NCI-H748 treated with DMSO at 0.1 percent for 48 hours (cell line): ENCODE results near the gene ERAS.
"Not testable (repeated sequence)": the region's sequence is repeated elsewhere in the genome, so short reads cannot be mapped to it uniquely, and the experiment has no call there.

ENCODE experiments used
- DNase-seq: peaks from one replicate; lab custom pipeline; 2025; lab: John Stamatoyannopoulos, UW

Gene ERAS

GRCh38 chrX:48798318-48798717 is 28.0 kb upstream of the ERAS start:
- no peak for DNase-seq

GRCh38 chrX:48800574-48801279 is 25.6 kb upstream of the ERAS start:
- no peak for DNase-seq

GRCh38 chrX:48801280-48802088 is 24.8 kb upstream of the ERAS start, which contains the start of gene HDAC6:
Gene HDAC6, plus strand, starts transcription at chrX:48802067. Its CDS starts 626 bp downstream, at chrX:48802693.
- peak; percentile 96 for DNase-seq

- peak; percentile 78 for DNase-seq
Observed at GRCh38 chrX:48802089-48802904, 24.0 kb upstream of the ERAS start.

GRCh38 chrX:48802905-48803200 is 23.5 kb upstream of the ERAS start:
- no peak for DNase-seq

- DNase-seq: no peak
Observed at GRCh38 chrX:48806081-48806480, 20.2 kb upstream of the ERAS start.

GRCh38 chrX:48813644-48814043 is 12.7 kb upstream of the ERAS start:
- no peak for DNase-seq

- DNase-seq: no peak
Observed at GRCh38 chrX:48814722-48815121, 11.6 kb upstream of the ERAS start.

GRCh38 chrX:48815266-48815665 is 11.0 kb upstream of the ERAS start:
- no peak for DNase-seq

GRCh38 chrX:48816014-48816810 is 10.1 kb upstream of the ERAS start:
- no peak for DNase-seq

- no peak for DNase-seq
Observed at GRCh38 chrX:48818098-48818497, 8.2 kb upstream of the ERAS start.

- DNase-seq: no peak
Observed at GRCh38 chrX:48818866-48819265, 7.4 kb upstream of the ERAS start.

- DNase-seq: not testable (repeated sequence)
Observed at GRCh38 chrX:48819394-48819793, 6.9 kb upstream of the ERAS start.

GRCh38 chrX:48823053-48823452 is 3.3 kb upstream of the ERAS start:
- no peak for DNase-seq

- DNase-seq: no peak
Observed at GRCh38 chrX:48824066-48824465, 2.2 kb upstream of the ERAS start.

GRCh38 chrX:48826876-48827653 is 752 bp downstream of the ERAS start:
- DNase-seq: no peak

- no peak for DNase-seq
Observed at GRCh38 chrX:48827654-48827968, 1.3 kb downstream of the ERAS start.

- no peak for DNase-seq
Observed at GRCh38 chrX:48829016-48829735, 2.9 kb downstream of the ERAS start.

GRCh38 chrX:48831136-48831908 is 5.0 kb downstream of the ERAS start:
- DNase-seq: no peak

GRCh38 chrX:48831909-48832291 is 5.6 kb downstream of the ERAS start:
- no peak for DNase-seq
